WTC11 (cell line): ENCODE measurements around the gene MSX2. TPM values are rescaled to one million over a fixed set of nuclear protein-coding genes. Genes with fewer than 3 reads are reported as not detected.

Experiments used
- ATAC-seq: fragments of 200-7000 bp; cut with Tn5 transposase; 2 replicates; pipeline ENCODE4 v1.10.0; 2021; ENCODE audit warnings: mild to moderate bottlenecking, moderate library complexity
- CTCF ChIA-PET: fragments of 300-600 bp; sonication (Branson Sonifier 250); formaldehyde crosslinking; loops from one replicate; lab custom pipeline; 2021; ENCODE audit warnings: antibody characterized with exemption; lab: Charles Lee
- POLR2A ChIA-PET: fragments of 350-600 bp; sonication (Branson Sonifier 250); formaldehyde crosslinking; loops from one replicate; lab custom pipeline; 2021; ENCODE audit warnings: antibody characterized with exemption; lab: Charles Lee
- DNase-seq: peaks from one replicate; pipeline ENCODE4 v3.0.0; 2021; ENCODE audit warnings: low spot score
- H3K27ac Mint-ChIP-seq: 2 replicates; pipeline ENCODE4 v1.8.0; 2021; ENCODE audit warnings: mixed read lengths
- H3K27me3 Mint-ChIP-seq: 2 replicates; pipeline ENCODE4 v1.8.0; 2021; ENCODE audit warnings: low read depth, mild to moderate bottlenecking, moderate library complexity, mixed read lengths
- H3K36me3 Mint-ChIP-seq: 2 replicates; pipeline ENCODE4 v1.8.0; 2021; ENCODE audit warnings: mixed read lengths
- H3K4me1 Mint-ChIP-seq: 2 replicates; pipeline ENCODE4 v1.8.0; 2022; ENCODE audit warnings: mixed read lengths
- H3K4me3 Mint-ChIP-seq: 2 replicates; pipeline ENCODE4 v1.8.0; 2021; ENCODE audit warnings: mild to moderate bottlenecking, moderate library complexity, mixed read lengths
- H3K9me3 Mint-ChIP-seq: 2 replicates; pipeline ENCODE4 v1.8.0; 2021; ENCODE audit warnings: mixed read lengths
- CBFB ChIP-seq: sonication (generic); formaldehyde crosslinking; IDR thresholded peaks from 2 replicates; pipeline ENCODE4 v1.8.1; 2022; ENCODE audit warnings: mild to moderate bottlenecking, low read depth, missing genetic modification reagents
- CREB1 ChIP-seq: sonication (generic); formaldehyde crosslinking; IDR thresholded peaks from 2 replicates; pipeline ENCODE4 v1.8.0; 2023; ENCODE audit warnings: mild to moderate bottlenecking, missing genetic modification reagents
- EMX1 ChIP-seq: fragments of 250-450 bp; sonication (Bioruptor Pico); IDR thresholded peaks from 2 replicates; pipeline ENCODE4 v1.8.0; 2021; ENCODE audit warnings: mild to moderate bottlenecking
- GRHL2 ChIP-seq: fragments of 250-450 bp; sonication (Bioruptor Pico); IDR thresholded peaks from 2 replicates; pipeline ENCODE4 v1.8.0; 2022; ENCODE audit warnings: mild to moderate bottlenecking, moderate library complexity; ENCODE audit not compliant: insufficient replicate concordance, severe bottlenecking
- TEAD4 ChIP-seq: sonication (generic); formaldehyde crosslinking; IDR thresholded peaks from 2 replicates; pipeline ENCODE4 v1.8.0; 2022; ENCODE audit warnings: mild to moderate bottlenecking, missing genetic modification reagents
- TP53 ChIP-seq: sonication (generic); formaldehyde crosslinking; IDR thresholded peaks from 2 replicates; pipeline ENCODE4 v1.8.1; 2023; ENCODE audit warnings: mild to moderate bottlenecking, missing genetic modification reagents
- ZBTB21 ChIP-seq: sonication (generic); formaldehyde crosslinking; IDR thresholded peaks from 2 replicates; pipeline ENCODE4 v1.8.1; 2023; ENCODE audit warnings: mild to moderate bottlenecking, missing genetic modification reagents, borderline replicate concordance
- ZMAT4 ChIP-seq: fragments of 250-450 bp; sonication (Bioruptor Pico); IDR thresholded peaks from 2 replicates; pipeline ENCODE4 v1.9.0; 2021; ENCODE audit warnings: mild to moderate bottlenecking
- total RNA-seq: library from RNA; stranded (reverse); gene quantifications from 3 replicates; pipeline ENCODE4 v1.2.3, GENCODE V29; 2021
- TF ChIP-seq, protein P1 (sequence below): sonication (generic); formaldehyde crosslinking; IDR thresholded peaks from 2 replicates; pipeline ENCODE4 v1.8.1; 2022; ENCODE audit warnings: low read depth, missing genetic modification reagents, borderline replicate concordance
- TF ChIP-seq, protein P2 (sequence below): sonication (generic); formaldehyde crosslinking; IDR thresholded peaks from 2 replicates; pipeline ENCODE4 v1.8.0; 2022; ENCODE audit warnings: mild to moderate bottlenecking, missing genetic modification reagents
- TF ChIP-seq, protein P3 (sequence below): sonication (generic); formaldehyde crosslinking; IDR thresholded peaks from 2 replicates; pipeline ENCODE4 v1.8.1; 2022; ENCODE audit warnings: missing genetic modification reagents, borderline replicate concordance
- TF ChIP-seq, protein P4 (sequence below): sonication (generic); formaldehyde crosslinking; conservative IDR thresholded peaks from 2 replicates; pipeline ENCODE4 v1.8.1; 2023; ENCODE audit warnings: mild to moderate bottlenecking, low read depth, missing genetic modification reagents, moderate library complexity
- TF ChIP-seq, protein P5 (sequence below): sonication (generic); formaldehyde crosslinking; IDR thresholded peaks from 2 replicates; pipeline ENCODE4 v1.8.0; 2023; ENCODE audit warnings: mild to moderate bottlenecking, missing genetic modification reagents
- TF ChIP-seq, protein P6 (sequence below): fragments of 250-450 bp; sonication (Bioruptor Pico); IDR thresholded peaks from 2 replicates; pipeline ENCODE4 v1.9.0; 2021; ENCODE audit warnings: mild to moderate bottlenecking, borderline replicate concordance
- TF ChIP-seq, protein P7 (sequence below): sonication (generic); formaldehyde crosslinking; IDR thresholded peaks from 2 replicates; pipeline ENCODE4 v1.8.0; 2022; ENCODE audit warnings: mild to moderate bottlenecking, missing genetic modification reagents
- TF ChIP-seq, protein P8 (sequence below): sonication (generic); formaldehyde crosslinking; IDR thresholded peaks from 2 replicates; pipeline ENCODE4 v1.8.0; 2022; ENCODE audit warnings: mild to moderate bottlenecking, missing genetic modification reagents

The MSX2 gene
- total RNA-seq, 1 experiment from 2014 or later, result 0.83 TPM

GRCh38 chr5:174717826-174718455 is 6.4 kb upstream of the MSX2 start (continued):
- TF ChIP-seq, protein P1, sequence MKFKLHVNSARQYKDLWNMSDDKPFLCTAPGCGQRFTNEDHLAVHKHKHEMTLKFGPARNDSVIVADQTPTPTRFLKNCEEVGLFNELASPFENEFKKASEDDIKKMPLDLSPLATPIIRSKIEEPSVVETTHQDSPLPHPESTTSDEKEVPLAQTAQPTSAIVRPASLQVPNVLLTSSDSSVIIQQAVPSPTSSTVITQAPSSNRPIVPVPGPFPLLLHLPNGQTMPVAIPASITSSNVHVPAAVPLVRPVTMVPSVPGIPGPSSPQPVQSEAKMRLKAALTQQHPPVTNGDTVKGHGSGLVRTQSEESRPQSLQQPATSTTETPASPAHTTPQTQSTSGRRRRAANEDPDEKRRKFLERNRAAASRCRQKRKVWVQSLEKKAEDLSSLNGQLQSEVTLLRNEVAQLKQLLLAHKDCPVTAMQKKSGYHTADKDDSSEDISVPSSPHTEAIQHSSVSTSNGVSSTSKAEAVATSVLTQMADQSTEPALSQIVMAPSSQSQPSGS (CRISPR knock-in tag), result no peak

DNA sequence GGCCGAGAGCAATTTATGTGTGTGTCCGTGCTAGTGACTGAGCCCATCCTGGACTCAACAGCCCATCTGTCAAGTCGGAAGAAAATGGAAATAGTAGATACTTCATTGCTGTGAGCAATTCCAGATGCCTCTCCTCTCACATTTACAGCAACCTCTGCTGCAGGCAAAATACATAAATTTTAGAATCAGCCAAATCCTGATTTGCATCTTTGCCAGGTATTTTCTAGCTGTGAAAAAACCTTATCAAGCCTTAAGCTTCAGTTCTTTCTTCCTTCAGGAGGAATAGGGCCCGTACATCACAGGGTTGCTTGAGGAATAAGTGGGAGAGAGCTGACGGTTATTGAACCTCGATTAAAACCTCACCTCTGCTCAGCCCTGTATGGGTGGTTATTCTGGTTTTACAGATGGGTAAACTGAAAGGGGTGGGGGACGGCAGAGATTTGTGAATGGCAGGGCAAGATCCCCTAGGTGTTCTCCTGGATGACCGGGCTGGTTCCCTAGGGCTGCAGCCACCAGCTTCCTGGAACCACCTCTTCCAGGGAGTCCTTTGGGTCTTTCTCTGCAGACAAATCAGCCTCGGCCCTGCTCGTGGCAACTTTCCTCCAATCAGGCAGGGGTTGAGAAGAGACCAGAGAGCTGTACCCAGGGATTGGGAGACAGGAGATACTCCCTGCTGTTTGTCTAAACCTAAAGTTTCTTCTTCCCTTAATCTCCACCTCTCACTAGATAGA is 5.3 kb upstream of the MSX2 start:
- POLR2A ChIA-PET, result interaction anchor here (1.5 kb wide), 1 partner anchor 13 kb away, joined by 5 read pairs; no protein-coding TSS in a partner anchor
- Mint-ChIP-seq H3K27me3 (peaks cover 85% of the 10 kb centered on the region), H3K27ac (no peak overlapping the region)
- TF ChIP-seq ZMAT4 (no peak), CREB1 (CRISPR knock-in tag) (no peak), TP53 (no peak), CBFB (no peak), EMX1 (CRISPR knock-in tag) (no peak), GRHL2 (no peak), ZBTB21 (CRISPR knock-in tag) (no peak), TEAD4 (CRISPR knock-in tag) (no peak)
- TF ChIP-seq, protein P2, sequence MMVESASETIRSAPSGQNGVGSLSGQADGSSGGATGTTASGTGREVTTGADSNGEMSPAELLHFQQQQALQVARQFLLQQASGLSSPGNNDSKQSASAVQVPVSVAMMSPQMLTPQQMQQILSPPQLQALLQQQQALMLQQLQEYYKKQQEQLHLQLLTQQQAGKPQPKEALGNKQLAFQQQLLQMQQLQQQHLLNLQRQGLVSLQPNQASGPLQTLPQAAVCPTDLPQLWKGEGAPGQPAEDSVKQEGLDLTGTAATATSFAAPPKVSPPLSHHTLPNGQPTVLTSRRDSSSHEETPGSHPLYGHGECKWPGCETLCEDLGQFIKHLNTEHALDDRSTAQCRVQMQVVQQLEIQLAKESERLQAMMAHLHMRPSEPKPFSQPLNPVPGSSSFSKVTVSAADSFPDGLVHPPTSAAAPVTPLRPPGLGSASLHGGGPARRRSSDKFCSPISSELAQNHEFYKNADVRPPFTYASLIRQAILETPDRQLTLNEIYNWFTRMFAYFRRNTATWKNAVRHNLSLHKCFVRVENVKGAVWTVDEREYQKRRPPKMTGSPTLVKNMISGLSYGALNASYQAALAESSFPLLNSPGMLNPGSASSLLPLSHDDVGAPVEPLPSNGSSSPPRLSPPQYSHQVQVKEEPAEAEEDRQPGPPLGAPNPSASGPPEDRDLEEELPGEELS (CRISPR knock-in tag), result no peak
- TF ChIP-seq, protein P3, sequence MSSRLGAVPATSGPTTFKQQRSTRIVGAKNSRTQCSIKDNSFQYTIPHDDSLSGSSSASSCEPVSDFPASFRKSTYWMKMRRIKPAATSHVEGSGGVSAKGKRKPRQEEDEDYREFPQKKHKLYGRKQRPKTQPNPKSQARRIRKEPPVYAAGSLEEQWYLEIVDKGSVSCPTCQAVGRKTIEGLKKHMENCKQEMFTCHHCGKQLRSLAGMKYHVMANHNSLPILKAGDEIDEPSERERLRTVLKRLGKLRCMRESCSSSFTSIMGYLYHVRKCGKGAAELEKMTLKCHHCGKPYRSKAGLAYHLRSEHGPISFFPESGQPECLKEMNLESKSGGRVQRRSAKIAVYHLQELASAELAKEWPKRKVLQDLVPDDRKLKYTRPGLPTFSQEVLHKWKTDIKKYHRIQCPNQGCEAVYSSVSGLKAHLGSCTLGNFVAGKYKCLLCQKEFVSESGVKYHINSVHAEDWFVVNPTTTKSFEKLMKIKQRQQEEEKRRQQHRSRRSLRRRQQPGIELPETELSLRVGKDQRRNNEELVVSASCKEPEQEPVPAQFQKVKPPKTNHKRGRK, result no peak
- TF ChIP-seq, protein P4, sequence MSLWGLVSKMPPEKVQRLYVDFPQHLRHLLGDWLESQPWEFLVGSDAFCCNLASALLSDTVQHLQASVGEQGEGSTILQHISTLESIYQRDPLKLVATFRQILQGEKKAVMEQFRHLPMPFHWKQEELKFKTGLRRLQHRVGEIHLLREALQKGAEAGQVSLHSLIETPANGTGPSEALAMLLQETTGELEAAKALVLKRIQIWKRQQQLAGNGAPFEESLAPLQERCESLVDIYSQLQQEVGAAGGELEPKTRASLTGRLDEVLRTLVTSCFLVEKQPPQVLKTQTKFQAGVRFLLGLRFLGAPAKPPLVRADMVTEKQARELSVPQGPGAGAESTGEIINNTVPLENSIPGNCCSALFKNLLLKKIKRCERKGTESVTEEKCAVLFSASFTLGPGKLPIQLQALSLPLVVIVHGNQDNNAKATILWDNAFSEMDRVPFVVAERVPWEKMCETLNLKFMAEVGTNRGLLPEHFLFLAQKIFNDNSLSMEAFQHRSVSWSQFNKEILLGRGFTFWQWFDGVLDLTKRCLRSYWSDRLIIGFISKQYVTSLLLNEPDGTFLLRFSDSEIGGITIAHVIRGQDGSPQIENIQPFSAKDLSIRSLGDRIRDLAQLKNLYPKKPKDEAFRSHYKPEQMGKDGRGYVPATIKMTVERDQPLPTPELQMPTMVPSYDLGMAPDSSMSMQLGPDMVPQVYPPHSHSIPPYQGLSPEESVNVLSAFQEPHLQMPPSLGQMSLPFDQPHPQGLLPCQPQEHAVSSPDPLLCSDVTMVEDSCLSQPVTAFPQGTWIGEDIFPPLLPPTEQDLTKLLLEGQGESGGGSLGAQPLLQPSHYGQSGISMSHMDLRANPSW (CRISPR knock-in tag), result no peak
- TF ChIP-seq, protein P5, sequence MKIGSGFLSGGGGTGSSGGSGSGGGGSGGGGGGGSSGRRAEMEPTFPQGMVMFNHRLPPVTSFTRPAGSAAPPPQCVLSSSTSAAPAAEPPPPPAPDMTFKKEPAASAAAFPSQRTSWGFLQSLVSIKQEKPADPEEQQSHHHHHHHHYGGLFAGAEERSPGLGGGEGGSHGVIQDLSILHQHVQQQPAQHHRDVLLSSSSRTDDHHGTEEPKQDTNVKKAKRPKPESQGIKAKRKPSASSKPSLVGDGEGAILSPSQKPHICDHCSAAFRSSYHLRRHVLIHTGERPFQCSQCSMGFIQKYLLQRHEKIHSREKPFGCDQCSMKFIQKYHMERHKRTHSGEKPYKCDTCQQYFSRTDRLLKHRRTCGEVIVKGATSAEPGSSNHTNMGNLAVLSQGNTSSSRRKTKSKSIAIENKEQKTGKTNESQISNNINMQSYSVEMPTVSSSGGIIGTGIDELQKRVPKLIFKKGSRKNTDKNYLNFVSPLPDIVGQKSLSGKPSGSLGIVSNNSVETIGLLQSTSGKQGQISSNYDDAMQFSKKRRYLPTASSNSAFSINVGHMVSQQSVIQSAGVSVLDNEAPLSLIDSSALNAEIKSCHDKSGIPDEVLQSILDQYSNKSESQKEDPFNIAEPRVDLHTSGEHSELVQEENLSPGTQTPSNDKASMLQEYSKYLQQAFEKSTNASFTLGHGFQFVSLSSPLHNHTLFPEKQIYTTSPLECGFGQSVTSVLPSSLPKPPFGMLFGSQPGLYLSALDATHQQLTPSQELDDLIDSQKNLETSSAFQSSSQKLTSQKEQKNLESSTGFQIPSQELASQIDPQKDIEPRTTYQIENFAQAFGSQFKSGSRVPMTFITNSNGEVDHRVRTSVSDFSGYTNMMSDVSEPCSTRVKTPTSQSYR (CRISPR knock-in tag), result no peak
- TF ChIP-seq, protein P6, sequence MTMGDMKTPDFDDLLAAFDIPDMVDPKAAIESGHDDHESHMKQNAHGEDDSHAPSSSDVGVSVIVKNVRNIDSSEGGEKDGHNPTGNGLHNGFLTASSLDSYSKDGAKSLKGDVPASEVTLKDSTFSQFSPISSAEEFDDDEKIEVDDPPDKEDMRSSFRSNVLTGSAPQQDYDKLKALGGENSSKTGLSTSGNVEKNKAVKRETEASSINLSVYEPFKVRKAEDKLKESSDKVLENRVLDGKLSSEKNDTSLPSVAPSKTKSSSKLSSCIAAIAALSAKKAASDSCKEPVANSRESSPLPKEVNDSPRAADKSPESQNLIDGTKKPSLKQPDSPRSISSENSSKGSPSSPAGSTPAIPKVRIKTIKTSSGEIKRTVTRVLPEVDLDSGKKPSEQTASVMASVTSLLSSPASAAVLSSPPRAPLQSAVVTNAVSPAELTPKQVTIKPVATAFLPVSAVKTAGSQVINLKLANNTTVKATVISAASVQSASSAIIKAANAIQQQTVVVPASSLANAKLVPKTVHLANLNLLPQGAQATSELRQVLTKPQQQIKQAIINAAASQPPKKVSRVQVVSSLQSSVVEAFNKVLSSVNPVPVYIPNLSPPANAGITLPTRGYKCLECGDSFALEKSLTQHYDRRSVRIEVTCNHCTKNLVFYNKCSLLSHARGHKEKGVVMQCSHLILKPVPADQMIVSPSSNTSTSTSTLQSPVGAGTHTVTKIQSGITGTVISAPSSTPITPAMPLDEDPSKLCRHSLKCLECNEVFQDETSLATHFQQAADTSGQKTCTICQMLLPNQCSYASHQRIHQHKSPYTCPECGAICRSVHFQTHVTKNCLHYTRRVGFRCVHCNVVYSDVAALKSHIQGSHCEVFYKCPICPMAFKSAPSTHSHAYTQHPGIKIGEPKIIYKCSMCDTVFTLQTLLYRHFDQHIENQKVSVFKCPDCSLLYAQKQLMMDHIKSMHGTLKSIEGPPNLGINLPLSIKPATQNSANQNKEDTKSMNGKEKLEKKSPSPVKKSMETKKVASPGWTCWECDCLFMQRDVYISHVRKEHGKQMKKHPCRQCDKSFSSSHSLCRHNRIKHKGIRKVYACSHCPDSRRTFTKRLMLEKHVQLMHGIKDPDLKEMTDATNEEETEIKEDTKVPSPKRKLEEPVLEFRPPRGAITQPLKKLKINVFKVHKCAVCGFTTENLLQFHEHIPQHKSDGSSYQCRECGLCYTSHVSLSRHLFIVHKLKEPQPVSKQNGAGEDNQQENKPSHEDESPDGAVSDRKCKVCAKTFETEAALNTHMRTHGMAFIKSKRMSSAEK, result no peak
- TF ChIP-seq, protein P7, sequence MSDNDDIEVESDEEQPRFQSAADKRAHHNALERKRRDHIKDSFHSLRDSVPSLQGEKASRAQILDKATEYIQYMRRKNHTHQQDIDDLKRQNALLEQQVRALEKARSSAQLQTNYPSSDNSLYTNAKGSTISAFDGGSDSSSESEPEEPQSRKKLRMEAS, result no peak
- TF ChIP-seq, protein P8, sequence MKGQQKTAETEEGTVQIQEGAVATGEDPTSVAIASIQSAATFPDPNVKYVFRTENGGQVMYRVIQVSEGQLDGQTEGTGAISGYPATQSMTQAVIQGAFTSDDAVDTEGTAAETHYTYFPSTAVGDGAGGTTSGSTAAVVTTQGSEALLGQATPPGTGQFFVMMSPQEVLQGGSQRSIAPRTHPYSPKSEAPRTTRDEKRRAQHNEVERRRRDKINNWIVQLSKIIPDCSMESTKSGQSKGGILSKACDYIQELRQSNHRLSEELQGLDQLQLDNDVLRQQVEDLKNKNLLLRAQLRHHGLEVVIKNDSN (CRISPR knock-in tag), result no peak

More for the DNA sequence above, 5.3 kb upstream of the MSX2 start:
- H3K4me1 Mint-ChIP-seq, result peaks cover 43% of the 10 kb centered on the region
- H3K9me3 Mint-ChIP-seq, result no peaks in the 10 kb centered on the region
- CTCF ChIA-PET, result interaction anchor here (1.3 to 2.9 kb wide), 4 partner anchors 12 to 299 kb away, joined by 3 to 26 read pairs (median 9); no protein-coding TSS in a partner anchor
- no peak for ATAC-seq
- no peak for DNase-seq
- H3K36me3 Mint-ChIP-seq, result no peaks in the 10 kb centered on the region
- no peak overlapping the region for H3K4me3 Mint-ChIP-seq
